D721Med (cell line): Measurements from ENCODE around the gene REC8.
A peak's percentile ranks its signal among the peaks of the same experiment; 100 is the strongest.

Experiments
- DNase-seq: peaks from one replicate; pipeline ENCODE4 v3.0.0; 2011; ENCODE audit warnings: low spot score; ENCODE audit not compliant: insufficient read length
- FAIRE-seq: peaks from 2 replicates; lab custom pipeline; 2011; peaks lifted over from hg19 to GRCh38; lab: Jason Lieb, UNC
- CTCF ChIP-seq: IDR thresholded peaks from 2 replicates; pipeline ENCODE4 v1.5.1; 2012; ENCODE audit warnings: mild to moderate bottlenecking, control low read depth; ENCODE audit not compliant: insufficient read depth; ENCODE audit errors: missing control alignments

The REC8 gene

GRCh38 chr14:24133735-24134134 lies 38.1 kb upstream of the REC8 start:
- no peak for TF ChIP-seq CTCF
- DNase-seq (no peak), FAIRE-seq (no peak)

DNA sequence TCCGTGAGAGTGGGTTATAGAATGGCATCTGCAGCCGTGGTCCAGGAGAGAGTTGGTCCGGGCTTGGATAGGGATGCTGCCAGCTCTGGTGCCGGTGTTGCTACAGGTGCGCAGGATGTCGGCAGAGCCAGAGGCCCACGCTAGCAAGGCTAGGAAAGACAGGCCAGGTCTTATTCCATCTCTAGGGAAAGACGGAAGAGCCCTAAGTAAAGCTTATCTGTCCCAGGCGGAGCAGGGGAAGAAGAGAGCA lies 36.4 kb upstream of the REC8 start:
- DNase-seq (no peak), FAIRE-seq (no peak)
- TF ChIP-seq CTCF, result no peak

DNA sequence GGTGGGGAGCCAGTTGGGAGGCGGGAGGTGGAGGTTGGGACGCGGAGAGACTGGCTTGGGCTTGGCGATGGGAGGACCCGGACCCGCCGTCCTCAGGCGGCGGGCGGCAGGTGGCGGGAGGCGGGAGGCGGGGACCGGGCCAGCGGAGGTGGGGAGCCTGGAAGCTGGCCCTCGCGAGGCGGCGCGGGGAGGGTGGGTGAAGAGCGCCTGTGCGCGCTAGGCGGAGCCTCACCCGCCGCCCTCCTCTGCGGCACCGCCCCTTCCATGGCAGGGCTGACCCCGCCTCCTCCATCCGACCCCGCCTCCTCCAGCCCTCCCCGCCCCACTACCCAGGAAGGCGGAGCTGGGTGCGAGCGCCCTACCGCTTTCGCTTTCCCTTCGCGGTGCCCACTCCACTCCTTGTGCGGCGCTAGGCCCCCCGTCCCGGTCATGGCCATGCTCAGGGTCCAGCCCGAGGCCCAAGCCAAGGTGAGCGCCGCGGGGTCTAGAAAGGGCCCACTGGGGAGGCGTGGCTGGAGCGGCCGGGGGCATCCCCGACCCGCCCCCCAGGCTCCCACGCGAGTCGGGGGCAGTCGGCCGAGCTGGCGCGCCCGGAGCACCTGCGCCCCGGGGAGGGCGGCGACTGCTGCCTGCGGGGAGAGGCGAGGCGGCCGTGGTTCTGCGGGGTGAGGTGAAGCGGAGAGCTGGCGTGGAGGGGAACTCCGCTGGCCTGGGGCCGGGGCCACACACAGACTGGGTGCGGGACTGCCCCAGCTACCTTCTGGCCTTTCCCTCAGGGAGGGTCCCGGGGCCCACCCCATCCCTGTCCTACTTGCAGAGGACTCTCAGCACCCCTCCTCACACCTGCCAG lies 35.8 kb upstream of the REC8 start, which contains the start of gene PSME1:
TSS of gene PSME1 (plus strand) at position 361 of the 850 bp plus-strand sequence. CDS start at position 430, 69 bp downstream.
- DNase-seq (peak; percentile 90), FAIRE-seq (no peak)
- TF ChIP-seq CTCF, result no peak

DNA sequence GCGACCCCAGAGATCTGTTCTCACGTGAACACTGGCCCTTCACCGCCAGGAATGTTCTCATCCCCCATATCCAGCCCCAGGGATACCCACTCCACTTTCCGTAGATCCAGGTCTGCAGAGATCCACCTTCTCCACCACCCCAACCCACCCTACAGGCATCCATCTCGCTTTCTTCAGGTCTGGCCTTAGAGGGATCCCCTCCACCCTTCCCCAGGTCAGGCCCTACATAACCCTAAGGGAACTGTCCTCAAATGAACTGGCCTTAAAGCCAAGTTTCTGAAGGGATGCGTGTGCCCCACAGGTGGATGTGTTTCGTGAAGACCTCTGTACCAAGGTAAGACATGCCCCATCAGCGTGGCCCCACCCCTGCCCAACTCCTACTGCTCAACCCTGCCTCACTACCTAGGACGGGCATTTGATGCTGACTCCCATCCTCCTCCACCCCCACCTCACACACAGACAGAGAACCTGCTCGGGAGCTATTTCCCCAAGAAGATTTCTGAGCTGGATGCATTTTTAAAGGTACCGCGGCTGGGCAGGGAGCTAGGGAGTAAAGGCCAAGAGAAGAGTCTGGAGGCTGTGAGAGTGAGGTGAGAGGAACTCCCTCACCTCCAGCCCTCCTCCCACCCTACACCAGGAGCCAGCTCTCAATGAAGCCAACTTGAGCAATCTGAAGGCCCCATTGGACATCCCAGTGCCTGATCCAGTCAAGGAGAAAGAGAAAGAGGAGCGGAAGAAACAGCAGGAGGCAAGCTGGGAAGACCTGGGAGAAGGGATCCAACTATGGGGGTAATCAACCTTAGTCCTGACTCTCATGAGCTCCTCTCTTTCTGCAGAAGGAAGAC lies 35.0 kb upstream of the REC8 start:
- no peak for TF ChIP-seq CTCF
- no peak for DNase-seq
- no peak for FAIRE-seq

DNA sequence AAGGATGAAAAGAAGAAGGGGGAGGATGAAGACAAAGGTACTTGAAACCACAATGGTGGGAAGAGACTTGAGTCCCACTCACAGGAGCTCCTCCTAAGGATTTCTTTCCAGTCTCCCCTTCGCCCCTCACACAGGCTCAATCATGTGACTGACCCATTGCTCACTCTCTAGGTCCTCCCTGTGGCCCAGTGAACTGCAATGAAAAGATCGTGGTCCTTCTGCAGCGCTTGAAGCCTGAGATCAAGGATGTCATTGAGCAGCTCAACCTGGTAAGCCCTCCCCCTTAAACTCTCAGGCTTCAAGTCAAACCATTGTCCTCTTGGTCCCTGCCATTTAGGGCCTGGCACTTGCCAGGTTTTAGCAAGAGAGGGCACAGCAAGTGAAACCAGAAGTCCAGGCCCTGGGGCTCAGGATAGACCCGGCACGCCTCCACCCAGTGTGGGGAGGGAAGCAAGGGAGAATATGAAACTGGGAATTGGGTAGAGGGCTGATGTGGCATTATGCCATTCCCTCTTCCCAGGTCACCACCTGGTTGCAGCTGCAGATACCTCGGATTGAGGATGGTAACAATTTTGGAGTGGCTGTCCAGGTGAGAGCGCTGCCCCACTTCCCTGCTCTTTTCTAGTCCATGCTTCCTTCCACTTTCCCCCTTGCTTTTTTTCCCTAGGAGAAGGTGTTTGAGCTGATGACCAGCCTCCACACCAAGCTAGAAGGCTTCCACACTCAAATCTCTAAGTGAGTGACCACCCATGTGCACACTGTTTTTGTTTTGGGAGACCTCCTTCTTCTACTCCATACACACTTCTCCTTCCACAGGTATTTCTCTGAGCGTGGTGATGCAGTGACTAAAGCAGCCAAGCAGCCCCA lies 34.1 kb upstream of the REC8 start:
- DNase-seq (no peak), FAIRE-seq (no peak)
- TF ChIP-seq CTCF, result no peak

DNA sequence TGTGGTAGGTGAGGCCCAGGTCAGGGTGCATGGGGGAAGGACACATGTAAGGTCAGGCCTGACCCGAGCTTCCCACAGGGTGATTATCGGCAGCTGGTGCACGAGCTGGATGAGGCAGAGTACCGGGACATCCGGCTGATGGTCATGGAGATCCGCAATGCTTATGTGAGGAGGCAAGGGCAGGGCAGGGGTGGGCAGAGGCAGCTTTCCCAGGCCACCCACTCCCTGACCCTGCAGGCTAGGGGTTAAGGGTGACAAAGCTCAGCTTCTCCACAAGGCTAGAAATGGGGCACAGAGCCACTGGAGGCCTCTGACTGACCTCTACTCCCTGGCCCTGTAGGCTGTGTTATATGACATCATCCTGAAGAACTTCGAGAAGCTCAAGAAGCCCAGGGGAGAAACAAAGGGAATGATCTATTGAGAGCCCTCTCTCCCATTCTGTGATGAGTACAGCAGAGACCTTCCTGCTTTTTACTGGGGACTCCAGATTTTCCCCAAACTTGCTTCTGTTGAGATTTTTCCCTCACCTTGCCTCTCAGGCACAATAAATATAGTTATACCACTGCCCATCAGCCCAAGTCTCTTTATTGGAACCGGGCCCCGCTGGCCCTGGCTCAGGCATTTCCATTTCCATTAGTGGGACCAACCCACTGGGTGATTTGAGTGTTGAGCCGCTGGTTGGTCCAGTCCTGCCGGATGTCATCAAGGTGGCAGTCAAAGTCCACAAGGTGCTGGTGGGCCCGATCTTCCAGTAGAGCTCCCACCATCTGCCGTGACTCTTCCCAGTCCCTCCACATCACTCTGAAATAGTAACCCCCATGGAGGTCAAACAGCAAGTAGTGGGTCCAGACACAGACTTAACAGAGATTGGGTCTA lies 33.2 kb upstream of the REC8 start:
- FAIRE-seq, result no peak
- DNase-seq, result no peak
- no peak for TF ChIP-seq CTCF
